HFF-Myc (cell line): Measurements from ENCODE around the gene EXOC6B.

Experiments used
- DNase-seq: peaks from one replicate; pipeline ENCODE4 v3.0.0-alpha.2; 2011; ENCODE audit warnings: low read depth; ENCODE audit errors: extremely low read depth
- H3K4me3 ChIP-seq: replicated peaks from 2 replicates; pipeline ENCODE4 v1.5.1; 2011; ENCODE audit warnings: low read depth, mild to moderate bottlenecking, control low read depth, low read length
- CTCF ChIP-seq: IDR thresholded peaks from 2 replicates; pipeline ENCODE4 v1.5.1; 2012; ENCODE audit warnings: mild to moderate bottlenecking, low read depth, low read length, control low read depth; ENCODE audit errors: missing control alignments

Gene EXOC6B

GRCh38 chr2:72785517-72785916 is 40.3 kb downstream of the EXOC6B start:
- no peak for TF ChIP-seq CTCF
- no peak for DNase-seq
- no peak overlapping the region for H3K4me3 ChIP-seq

- no peak for TF ChIP-seq CTCF
- no peak for DNase-seq
- no peak overlapping the region for H3K4me3 ChIP-seq
These were observed 43.3 kb downstream of the EXOC6B start for GRCh38 chr2:72782520-72782919.

- DNase-seq: peak; percentile 38
- TF ChIP-seq CTCF: no peak
These were observed 44.4 kb downstream of the EXOC6B start for GRCh38 chr2:72781480-72781879.

GRCh38 chr2:72780477-72780876 is 45.4 kb downstream of the EXOC6B start:
- DNase-seq: peak; percentile 25
- TF ChIP-seq CTCF: no peak
- no peak overlapping the region for H3K4me3 ChIP-seq

More at GRCh38 chr2:72781480-72781879, 44.4 kb downstream of the EXOC6B start:
- H3K4me3 ChIP-seq: no peak overlapping the region

GRCh38 chr2:72779495-72779894 is 46.3 kb downstream of the EXOC6B start:
- TF ChIP-seq CTCF: no peak
- H3K4me3 ChIP-seq: no peak overlapping the region
- no peak for DNase-seq

GRCh38 chr2:72778410-72778809 is 47.4 kb downstream of the EXOC6B start:
- H3K4me3 ChIP-seq: no peak overlapping the region
- DNase-seq: peak; percentile 20
- TF ChIP-seq CTCF: no peak

GRCh38 chr2:72770879-72771461 is 54.9 kb downstream of the EXOC6B start:
- no peak overlapping the region for H3K4me3 ChIP-seq
- peak; percentile 63 for DNase-seq
- TF ChIP-seq CTCF: peak; percentile 60
